NCI-H2029 (cell line): ENCODE data around the gene TBL3.

Source experiments
- DNase-seq: peaks from one replicate; lab custom pipeline; 2025; lab: John Stamatoyannopoulos, UW

The TBL3 gene

DNA sequence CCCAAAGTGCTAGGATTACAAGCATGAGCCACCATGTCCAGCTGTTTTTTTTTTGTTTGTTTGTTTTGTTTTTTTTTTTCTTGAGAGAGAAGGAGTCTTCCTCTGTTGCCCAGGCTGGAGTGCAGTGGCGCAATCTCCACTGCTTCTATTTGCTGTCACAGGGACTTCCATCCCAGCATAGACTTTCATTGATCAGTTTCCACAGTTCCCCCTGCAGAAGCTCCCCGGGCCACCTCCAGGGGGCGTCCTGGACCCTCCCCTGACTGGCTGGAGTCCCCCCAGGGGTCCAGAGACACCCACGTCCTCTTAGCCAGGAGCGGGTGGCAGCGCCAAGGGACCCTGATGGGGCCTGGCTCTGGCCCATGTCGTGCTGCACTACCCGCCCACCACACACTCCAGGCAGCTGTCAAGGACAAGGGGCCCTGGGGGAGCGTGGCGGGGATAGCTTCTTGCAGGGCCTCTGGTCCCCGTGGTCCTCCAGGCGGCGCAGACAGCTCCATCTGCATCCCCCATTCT, 44.6 kb downstream of the TBL3 start:
- DNase-seq: no peak

DNA sequence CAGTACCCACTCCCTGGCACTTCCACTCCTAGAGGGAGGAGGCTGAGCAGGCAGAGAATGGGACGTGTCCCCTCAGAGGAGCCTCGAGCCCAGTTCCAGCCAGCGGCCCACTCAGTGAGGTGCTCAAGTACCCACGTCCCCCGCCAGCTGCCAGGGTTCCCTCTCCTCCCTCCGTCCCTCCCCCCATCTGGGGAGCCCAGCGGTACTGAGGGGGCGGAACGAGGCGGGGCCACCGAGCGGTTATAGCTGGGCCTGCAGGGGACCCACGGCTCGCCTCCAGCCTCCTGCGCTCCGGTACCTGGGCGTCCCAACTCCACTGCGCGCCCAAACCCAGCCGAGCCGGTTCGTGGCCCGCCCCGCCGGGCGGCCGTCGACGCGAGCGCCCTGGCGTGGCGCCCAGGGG, 47.7 kb downstream of the TBL3 start, which contains the start of gene NPW:
TSS of gene NPW (plus strand) at position 268 of the 403 bp plus-strand sequence.
- no peak for DNase-seq

DNA sequence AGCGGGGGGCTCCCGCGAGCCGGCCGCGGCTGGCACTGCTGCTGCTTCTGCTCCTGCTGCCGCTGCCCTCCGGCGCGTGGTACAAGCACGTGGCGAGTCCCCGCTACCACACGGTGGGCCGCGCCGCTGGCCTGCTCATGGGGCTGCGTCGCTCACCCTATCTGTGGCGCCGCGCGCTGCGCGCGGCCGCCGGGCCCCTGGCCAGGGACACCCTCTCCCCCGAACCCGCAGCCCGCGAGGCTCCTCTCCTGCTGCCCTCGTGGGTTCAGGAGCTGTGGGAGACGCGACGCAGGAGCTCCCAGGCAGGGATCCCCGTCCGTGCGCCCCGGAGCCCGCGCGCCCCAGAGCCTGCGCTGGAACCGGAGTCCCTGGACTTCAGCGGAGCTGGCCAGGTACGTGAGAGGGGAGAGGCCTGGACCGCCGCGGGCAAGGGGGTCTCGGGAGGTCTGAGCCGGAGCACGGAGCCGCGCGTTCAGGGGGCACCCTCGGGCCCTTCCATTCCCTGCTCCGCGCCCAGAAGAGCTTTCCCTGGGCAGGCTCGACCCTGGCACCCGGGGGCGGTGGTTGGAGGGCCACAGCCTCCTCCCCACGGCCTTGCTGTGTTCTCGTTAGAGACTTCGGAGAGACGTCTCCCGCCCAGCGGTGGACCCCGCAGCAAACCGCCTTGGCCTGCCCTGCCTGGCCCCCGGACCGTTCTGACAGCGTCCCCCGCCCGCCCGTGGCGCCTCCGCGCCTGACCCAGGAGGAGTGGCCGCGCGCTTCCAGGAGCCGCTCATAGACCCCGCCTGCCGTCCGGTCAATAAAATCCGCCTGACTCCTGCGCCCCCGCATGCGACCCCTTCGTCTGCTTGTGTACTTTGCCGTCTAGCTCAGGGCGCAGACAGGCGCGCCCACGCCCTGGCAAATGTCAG, 48.3 kb downstream of the TBL3 start:
- no peak for DNase-seq

DNA sequence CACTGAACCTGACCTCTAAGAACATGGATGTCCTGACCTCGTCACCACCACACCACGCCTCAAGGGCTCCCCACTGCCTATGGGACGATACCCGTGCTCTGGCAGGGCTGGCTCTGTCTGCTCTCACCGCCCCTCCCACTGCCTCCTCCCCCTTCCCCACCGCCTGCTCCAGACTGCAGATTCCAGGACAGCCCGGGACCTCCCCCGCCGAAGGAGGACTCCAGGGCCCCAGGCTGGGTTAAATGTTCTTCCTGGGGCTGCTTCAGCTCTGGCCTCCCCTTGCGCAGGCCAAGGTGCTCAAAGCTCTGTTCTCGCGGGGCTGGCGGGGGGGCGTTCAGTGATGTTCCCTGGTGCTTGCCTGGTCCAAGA, 50.9 kb downstream of the TBL3 start:
- no peak for DNase-seq

DNA sequence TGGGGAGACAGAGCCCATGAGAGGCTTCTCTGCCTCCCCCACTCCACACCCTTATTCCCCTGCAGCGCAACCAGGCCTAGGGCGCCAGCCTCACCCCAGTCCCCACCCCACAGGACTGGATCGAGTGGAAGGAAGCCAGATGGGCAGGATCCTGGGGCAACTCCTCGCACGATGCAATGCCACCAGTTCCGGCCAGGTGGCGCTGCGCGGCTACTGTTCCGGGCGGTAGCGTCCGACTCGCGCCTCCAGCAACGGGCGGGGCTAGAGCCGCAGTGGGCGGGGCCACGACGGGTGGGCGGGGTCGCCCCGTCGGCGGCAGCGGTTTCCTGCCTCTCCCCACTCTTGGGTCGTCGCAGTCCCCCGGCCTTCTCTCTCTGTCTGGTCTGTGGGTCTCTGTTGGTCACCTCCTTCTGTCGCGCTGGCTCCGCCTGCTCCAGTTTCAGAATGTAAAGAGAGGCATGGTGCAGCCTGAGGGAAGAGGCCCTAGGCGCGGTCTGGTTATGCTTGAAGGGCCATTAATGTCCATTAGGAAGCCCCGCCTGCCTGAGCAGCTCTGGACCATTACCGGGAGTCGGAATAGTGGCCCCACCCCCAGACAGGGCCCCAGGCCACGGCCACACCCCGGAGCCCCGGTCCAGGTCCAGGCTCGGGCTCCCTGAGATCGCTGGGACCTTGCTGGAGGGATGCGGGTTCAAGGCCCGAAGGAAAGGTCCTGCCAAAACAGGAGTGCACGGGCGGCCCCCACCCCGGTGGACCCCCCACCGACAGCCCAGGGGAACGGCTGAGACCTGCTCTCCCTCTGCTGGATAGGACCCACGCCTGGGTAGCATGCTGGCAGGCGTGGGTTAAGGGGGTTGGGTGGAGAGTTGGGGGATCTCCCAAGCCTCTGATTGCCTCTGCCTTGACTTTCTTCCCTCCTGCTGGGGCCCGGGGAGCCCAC, 51.5 kb downstream of the TBL3 start:
- peak; percentile 74 for DNase-seq

DNA sequence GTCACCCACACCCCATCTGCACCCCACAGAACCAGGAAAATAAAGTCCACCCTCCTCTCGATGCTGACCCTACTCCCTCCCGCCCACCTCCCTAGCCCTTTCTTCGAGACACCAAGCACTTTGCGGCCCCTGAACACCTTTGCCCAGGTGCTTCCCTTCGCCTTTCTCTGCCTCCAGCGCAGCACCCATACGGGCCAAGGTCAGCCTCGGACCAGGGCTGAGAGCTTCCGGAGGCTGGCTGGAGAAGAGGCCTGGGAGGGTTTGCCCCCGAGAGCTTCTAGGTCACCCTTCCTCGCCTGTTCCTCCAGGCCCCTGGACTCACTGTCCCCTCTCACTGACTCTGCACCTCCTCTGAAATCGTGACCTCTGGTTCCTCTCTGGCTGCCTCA, 52.2 kb downstream of the TBL3 start:
- DNase-seq: no peak

DNA sequence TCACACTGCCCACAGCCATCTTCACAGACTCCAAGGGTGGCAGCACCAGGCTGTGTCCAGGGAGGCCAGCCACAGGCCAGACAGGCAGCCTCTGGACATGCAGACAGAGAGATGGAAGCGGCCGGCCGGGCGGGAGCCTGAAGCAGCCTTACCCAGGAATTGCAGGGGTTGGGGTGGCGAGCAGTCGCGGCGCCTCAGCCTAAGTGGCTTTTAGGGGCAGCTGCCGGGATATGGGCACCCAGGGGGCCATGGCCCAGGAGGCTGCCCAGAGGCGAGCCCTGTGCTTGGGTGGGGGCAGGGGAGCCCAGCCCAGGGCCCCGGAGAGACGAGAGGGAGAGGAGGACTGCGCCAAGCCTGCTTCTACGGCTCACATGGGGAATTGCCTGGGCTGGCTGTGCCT, 53.4 kb downstream of the TBL3 start:
- no peak for DNase-seq

DNA sequence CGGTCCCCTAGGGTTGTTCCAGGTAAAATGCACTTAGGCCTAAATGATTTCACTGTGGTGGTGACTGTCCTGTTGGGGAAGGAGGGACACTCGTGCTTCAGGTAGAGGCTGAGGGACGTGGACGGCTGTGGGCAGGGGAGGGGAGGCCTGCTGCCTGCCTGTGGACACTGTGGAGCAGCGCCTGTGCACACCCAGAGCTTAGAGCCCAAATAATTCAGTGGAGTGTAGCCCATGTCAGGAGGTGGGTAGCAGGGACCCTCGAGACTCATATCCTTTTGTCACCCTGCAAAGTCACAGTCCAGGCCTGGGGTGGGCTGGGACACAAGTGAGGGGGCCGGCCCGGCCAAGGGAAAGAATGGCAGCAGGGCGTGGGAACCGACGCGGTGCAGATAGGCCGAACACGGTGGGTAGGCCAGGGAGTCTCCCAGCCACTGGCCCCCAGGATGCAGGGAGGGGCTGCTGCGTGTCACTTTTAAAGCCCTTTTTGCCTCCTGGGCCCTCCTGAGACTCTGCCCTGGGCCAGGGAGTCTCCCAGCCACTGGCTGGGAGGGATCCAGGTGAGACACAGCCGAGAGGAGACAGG, 54.1 kb downstream of the TBL3 start:
- no peak for DNase-seq

DNA sequence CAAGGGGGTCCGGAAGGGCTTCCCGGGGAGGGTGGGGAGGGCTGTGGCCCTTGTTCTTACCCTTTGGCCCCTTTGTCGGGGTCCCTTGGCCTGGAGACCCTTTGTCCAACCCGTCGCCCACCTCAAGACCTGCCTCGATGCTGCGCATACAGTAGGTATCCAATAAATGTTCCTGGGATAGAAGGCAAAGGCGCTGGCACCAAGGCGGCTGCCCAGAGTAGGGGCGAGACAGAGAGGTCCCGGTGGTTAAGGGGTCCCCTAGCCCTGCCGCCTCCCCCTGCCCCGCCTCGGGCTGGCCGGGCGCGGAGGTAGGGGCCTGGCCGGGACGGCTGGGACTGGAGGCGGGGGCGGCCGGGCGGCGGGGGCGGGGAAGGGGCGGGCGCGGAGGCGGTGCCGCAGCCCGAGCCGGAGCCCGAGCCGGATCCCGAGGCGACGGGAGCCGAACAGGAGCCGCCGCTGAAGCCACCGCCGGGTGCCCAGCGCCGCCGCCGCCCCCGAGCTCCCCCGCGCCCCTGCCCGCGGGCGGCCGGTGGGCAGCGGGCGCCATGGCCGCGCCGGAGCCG, 54.7 kb downstream of the TBL3 start, which contains the start of gene NHERF2:
TSS of gene NHERF2 (plus strand) at position 442 of the 563 bp plus-strand sequence. CDS start at position 546, 104 bp downstream.
- no peak for DNase-seq

DNA sequence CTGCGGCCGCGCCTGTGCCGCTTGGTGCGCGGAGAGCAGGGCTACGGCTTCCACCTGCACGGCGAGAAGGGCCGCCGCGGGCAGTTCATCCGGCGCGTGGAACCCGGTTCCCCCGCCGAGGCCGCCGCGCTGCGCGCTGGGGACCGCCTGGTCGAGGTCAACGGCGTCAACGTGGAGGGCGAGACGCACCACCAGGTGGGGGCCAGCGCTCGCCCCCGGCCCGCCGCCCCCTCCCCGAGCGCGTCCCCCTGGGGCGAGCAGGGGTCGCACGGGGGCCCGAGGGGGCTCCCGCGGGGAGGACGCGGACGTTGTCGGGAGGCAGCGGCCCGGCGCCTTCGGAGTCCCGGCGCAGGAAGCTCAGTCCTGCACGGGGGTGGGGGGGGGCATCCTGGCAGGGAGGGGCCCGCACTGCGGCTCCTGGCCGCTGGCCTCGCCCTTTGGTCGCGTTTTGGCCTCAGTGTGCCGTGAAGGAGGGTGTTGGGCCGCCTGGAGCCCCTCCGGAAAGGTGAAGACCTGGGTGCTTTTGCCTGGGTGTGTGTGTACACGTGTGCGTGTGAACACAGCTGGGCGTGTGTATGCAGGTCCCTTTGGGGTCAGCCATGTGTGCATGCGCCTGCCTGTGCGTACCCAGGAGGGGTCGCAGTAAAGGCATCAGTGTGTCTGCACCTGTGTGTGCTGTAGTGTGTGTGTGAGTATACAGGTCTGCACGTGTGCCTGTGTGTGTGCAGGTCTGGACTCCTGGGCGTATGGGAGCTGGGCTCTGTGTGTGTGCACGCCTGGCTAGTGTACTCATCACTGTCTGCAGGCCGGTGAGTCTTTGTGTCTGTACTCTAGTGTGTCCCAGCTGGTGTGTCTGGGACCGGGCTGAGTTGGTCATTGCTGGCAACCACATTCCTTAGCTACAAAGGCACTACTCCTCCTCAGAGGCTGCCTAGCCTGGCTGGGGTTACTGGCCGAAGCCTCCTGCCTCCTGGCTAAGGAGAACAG, 55.5 kb downstream of the TBL3 start:
- DNase-seq: no peak

DNA sequence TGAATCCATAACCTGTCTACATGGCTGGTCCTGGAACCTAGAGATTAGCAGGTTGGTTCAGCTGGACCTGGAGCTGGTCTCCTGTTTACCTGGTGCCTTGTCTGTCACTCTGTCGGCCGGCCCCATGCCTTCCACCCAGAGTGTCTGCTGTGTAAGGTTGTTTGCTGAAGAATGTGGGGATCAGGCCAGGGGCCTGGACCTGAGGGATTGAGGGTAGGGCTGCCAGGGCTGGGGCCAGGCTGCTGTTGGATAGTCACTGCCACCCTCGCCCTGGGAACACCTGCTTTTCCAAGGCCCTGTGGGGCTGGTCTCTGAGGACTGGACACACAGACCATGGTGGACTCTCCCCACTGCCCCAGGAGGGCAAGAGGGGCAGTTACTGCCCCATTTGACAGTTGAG, 56.3 kb downstream of the TBL3 start:
- DNase-seq: no peak

DNA sequence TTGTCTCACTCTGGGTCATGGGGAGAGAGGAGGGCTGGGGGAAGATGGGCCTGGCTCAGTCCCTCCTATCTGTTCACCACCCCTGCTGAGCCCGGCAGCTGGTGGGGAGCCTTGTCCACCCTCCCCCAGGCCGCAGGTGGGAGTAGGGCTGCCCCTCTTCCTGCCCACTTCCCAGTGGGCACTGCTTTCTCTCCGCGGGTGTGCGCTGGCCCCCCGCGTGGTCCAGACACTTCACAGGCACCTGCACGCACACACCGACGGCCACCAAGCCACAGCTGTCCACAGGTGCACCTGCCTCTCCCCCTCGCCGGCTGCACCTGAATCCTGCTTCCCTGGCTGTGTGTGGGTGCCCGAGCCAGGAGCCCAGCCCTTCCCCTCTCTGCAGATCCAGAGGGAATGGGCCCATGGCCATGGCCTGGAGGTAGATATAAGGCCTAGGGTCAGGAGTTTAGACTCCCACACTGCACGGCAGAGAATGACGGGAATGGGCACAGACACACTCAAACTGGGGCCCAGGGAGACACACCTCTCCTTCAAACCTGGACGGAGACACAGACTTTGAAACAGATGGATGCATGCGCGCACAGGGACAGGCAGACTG, 56.9 kb downstream of the TBL3 start:
- no peak for DNase-seq

DNA sequence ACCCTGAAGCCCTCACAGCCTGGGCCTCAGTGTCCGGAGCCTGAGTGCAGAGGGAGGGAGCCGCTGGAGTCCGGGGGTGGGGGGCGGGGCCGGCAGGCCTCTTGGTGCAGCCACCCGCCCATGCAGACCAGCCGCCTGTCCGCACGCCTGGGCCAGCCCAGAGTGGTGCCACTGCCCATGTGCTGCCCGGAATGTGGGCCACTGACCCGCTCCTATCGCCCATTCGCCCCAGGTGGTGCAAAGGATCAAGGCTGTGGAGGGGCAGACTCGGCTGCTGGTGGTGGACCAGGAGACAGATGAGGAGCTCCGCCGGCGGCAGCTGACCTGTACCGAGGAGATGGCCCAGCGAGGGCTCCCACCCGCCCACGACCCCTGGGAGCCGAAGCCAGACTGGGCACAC, 57.5 kb downstream of the TBL3 start:
- no peak for DNase-seq

DNA sequence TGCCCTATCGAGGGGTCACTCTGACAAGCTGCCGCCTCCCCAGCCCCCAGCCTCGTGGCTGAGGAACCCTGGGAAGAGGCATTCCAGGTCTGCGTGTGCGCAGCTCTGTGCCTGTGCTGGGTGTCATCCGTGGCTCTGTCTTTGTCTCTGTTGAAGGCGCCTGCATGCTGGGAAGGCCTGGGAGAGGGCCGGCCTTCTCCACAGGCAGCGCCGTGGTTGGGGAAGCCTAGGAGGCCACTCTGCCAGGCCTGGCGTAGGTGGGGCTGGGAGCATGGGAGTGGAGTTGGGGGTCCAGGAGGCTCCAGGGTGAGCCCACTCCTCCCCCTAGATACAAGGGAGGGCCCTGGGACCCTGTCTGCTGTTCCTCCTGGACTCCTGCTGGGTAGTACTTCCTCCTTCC, 58.2 kb downstream of the TBL3 start:
- no peak for DNase-seq

DNA sequence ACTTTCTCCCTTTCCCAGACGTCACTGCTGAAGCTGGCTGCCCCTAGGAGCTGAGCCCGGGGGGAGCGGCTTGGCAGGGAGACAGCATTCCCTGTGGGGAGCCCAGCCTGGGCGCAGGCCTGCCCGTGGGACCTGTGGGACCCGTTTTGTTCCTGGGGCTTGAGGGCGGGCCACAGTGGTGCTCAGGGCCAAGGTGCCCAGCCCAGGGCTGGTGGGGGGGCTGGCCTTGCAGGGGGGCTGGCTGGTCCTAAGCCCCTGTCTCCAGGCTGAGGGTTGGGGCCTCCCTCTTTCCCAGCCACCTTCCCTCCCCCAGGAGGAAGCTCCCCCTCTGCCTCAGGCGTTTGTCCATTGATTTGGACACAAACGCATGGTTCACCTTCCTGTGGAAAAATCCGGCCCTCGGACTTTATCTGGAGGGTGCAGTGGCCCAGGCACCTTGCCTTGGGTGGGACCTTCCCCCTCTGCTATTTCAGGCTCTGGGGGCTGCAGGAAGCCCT, 59.3 kb downstream of the TBL3 start:
- DNase-seq: no peak
